ENCODE results near the gene GABRA4. TPM values are rescaled to one million over a fixed set of nuclear protein-coding genes. Genes with fewer than 3 reads are reported as not detected.

Gene GABRA4
- total RNA-seq, 3 donors from 2014 or later, result 0.32 to 0.99 TPM; not detected in 1

- Histone ChIP-seq H3K4me1 (ENCODE audit: low read depth) (no peaks in the 10 kb centered on the region), H3K4me3 (no peak overlapping the region), H3K9me3 (no peaks in the 10 kb centered on the region), H3K36me3 (ENCODE audit: low read depth) (no peaks in the 10 kb centered on the region)
- DNase-seq, result no peak
- intact Hi-C loops (cut with DNase I, micrococcal nuclease), result no loop called here
- TF ChIP-seq CTCF (IDR thresholded peaks at IDR 0.05), result no peak
- no peak for ATAC-seq
These were observed 104.0 kb downstream of the GABRA4 start for GRCh38 chr4:46889410-46889809.

GRCh38 chr4:46886711-46887110, 106.7 kb downstream of the GABRA4 start:
- ATAC-seq (no peak), DNase-seq (no peak)
- Histone ChIP-seq H3K9me3 (no peaks in the 10 kb centered on the region), H3K4me3 (no peak overlapping the region), H3K36me3 (ENCODE audit: low read depth) (no peaks in the 10 kb centered on the region), H3K4me1 (ENCODE audit: low read depth) (no peaks in the 10 kb centered on the region)
- TF ChIP-seq CTCF (IDR thresholded peaks at IDR 0.05), result no peak
- intact Hi-C loops (cut with DNase I, micrococcal nuclease), result no loop called here

- Histone ChIP-seq H3K4me1 (ENCODE audit: low read depth) (no peaks in the 10 kb centered on the region), H3K4me3 (no peak overlapping the region), H3K36me3 (ENCODE audit: low read depth) (no peaks in the 10 kb centered on the region), H3K9me3 (no peaks in the 10 kb centered on the region)
- ATAC-seq, result no peak
- intact Hi-C loops (cut with DNase I, micrococcal nuclease), result no loop called here
- TF ChIP-seq CTCF (IDR thresholded peaks at IDR 0.05), result no peak
- DNase-seq, result no peak
These were observed 114.7 kb downstream of the GABRA4 start for GRCh38 chr4:46878641-46879040.

- no peak for ATAC-seq
These were observed 118.6 kb downstream of the GABRA4 start for GRCh38 chr4:46874811-46875210.

GRCh38 chr4:46870411-46870810, 123.0 kb downstream of the GABRA4 start:
- Histone ChIP-seq H3K36me3 (ENCODE audit: low read depth) (no peaks in the 10 kb centered on the region), H3K4me3 (no peak overlapping the region), H3K4me1 (ENCODE audit: low read depth) (no peaks in the 10 kb centered on the region), H3K9me3 (no peaks in the 10 kb centered on the region)
- intact Hi-C loops (cut with DNase I, micrococcal nuclease), result no loop called here
- no peak for TF ChIP-seq CTCF (IDR thresholded peaks at IDR 0.05)
- ATAC-seq (no peak), DNase-seq (no peak)

More at GRCh38 chr4:46874811-46875210, 118.6 kb downstream of the GABRA4 start:
- Histone ChIP-seq H3K4me3 (no peak overlapping the region), H3K4me1 (ENCODE audit: low read depth) (no peaks in the 10 kb centered on the region), H3K9me3 (no peaks in the 10 kb centered on the region), H3K36me3 (ENCODE audit: low read depth) (no peaks in the 10 kb centered on the region)
- no peak for DNase-seq
- TF ChIP-seq CTCF (IDR thresholded peaks at IDR 0.05), result no peak
- intact Hi-C loops (cut with DNase I, micrococcal nuclease), result no loop called here

Other genes with a start within 250 kb of the GABRA4 start
- gene COX7B2, start 84.3 kb downstream of the GABRA4 start, total RNA-seq, result not detected
- under 1 TPM; 0.55 to 0.84 (median 0.82) TPM for gene GABRB1, start 38.0 kb upstream of the GABRA4 start, total RNA-seq